ENCODE data around the gene ATR. TPM values are rescaled to one million over a fixed set of nuclear protein-coding genes. Genes with fewer than 3 reads are reported as not detected.
"Not testable (repeated sequence)": the region's sequence is repeated elsewhere in the genome, so short reads cannot be mapped to it uniquely, and the experiment has no call there.

ATR gene
- total and polyA plus RNA-seq, 7 donors = 3.0 to 26.1 (median 15.2) TPM

GRCh38 chr3:142560118-142560517 lies 18.4 kb downstream of the ATR start:
- H3K27me3 ChIP-seq = no peaks in the 10 kb centered on the region
- H3K36me3 ChIP-seq = peaks cover 0 to 86% (median 9%) of the 10 kb centered on the region in 4 donors
- no peak overlapping the region for H3K27ac ChIP-seq
- no peaks in the 10 kb centered on the region for H3K9me3 ChIP-seq
- no peaks in the 10 kb centered on the region for H3K4me1 ChIP-seq
- no peak overlapping the region for H3K4me3 ChIP-seq
- TF ChIP-seq CTCF (IDR thresholded peaks at IDR 0.05) (no peak), POLR2A (IDR thresholded peaks at IDR 0.05) (no peak)
- DNase-seq = no peak
- intact Hi-C loops (cut with DNase I) = no loop called here

GRCh38 chr3:142553741-142554140 lies 24.8 kb downstream of the ATR start:
- no peaks in the 10 kb centered on the region for H3K4me1 ChIP-seq
- DNase-seq = no peak
- intact Hi-C loops (cut with DNase I) = no loop called here
- H3K9me3 ChIP-seq = no peaks in the 10 kb centered on the region
- 95 to 97% methylated on average over 1 of the region's 1 CpG for WGBS, 2 donors
- TF ChIP-seq POLR2A (IDR thresholded peaks at IDR 0.05) (no peak), POLR2AphosphoS5 (IDR thresholded peaks at IDR 0.05) (no peak)
- no peak overlapping the region for H3K27ac ChIP-seq
- no peaks in the 10 kb centered on the region for H3K27me3 ChIP-seq
- peaks cover 0 to 96% (median 31%) of the 10 kb centered on the region in 4 donors for H3K36me3 ChIP-seq
- H3K4me3 ChIP-seq = no peak overlapping the region

- DNase-seq; H3K4me3 ChIP-seq; H3K4me1 ChIP-seq; intact Hi-C loops (cut with DNase I); H3K27ac ChIP-seq; H3K9me3 ChIP-seq; H3K27me3 ChIP-seq: not testable (repeated sequence)
- H3K36me3 ChIP-seq = peaks cover 0 to 96% (median 27%) of the 10 kb centered on the region in 4 donors
- 98 to 100% methylated on average over 1 of the region's 1 CpG for WGBS, 2 donors
These were observed 26.0 kb downstream of the ATR start for GRCh38 chr3:142552579-142552978.

GRCh38 chr3:142549986-142550385 lies 28.5 kb downstream of the ATR start:
- DNase-seq = no peak
- intact Hi-C loops (cut with DNase I) = no loop called here

GRCh38 chr3:142543307-142543706 lies 35.2 kb downstream of the ATR start:
- Histone ChIP-seq H3K4me3 (no peak overlapping the region), H3K9me3 (no peaks in the 10 kb centered on the region), H3K27me3 (no peaks in the 10 kb centered on the region), H3K27ac (no peak overlapping the region), H3K4me1 (no peaks in the 10 kb centered on the region), H3K36me3 (peaks cover 0 to 41% (median 0%) of the 10 kb centered on the region in 4 donors)
- WGBS, 2 donors = 90 to 96% methylated on average over 5 of the region's 5 CpGs
- no peak for TF ChIP-seq POLR2AphosphoS5 (IDR thresholded peaks at IDR 0.05)
- no peak for TF ChIP-seq EP300 (IDR thresholded peaks at IDR 0.05)
- no peak for TF ChIP-seq CTCF (IDR thresholded peaks at IDR 0.05)
- TF ChIP-seq POLR2A (IDR thresholded peaks at IDR 0.05) = no peak
- DNase-seq = no peak
- intact Hi-C loops (cut with DNase I) = no loop called here

More at GRCh38 chr3:142549986-142550385, 28.5 kb downstream of the ATR start:
- no peak overlapping the region for H3K4me3 ChIP-seq
- H3K27ac ChIP-seq = no peak overlapping the region
- no peaks in the 10 kb centered on the region for H3K9me3 ChIP-seq
- H3K36me3 ChIP-seq = peaks cover 0 to 96% (median 22%) of the 10 kb centered on the region in 4 donors
- no peaks in the 10 kb centered on the region for H3K27me3 ChIP-seq
- no peak for TF ChIP-seq POLR2A (IDR thresholded peaks at IDR 0.05)
- no peak for TF ChIP-seq EP300 (IDR thresholded peaks at IDR 0.05)
- no peak for TF ChIP-seq POLR2AphosphoS5 (IDR thresholded peaks at IDR 0.05)
- TF ChIP-seq CTCF (IDR thresholded peaks at IDR 0.05) = no peak
- WGBS, 2 donors = 95 to 97% methylated on average over 7 of the region's 7 CpGs
- no peaks in the 10 kb centered on the region for H3K4me1 ChIP-seq

- H3K4me1 ChIP-seq = no peaks in the 10 kb centered on the region
- peaks cover 0 to 38% (median 0%) of the 10 kb centered on the region in 4 donors for H3K36me3 ChIP-seq
- H3K4me3 ChIP-seq = no peak overlapping the region
- intact Hi-C loops (cut with DNase I) = no loop called here
- H3K9me3 ChIP-seq = no peaks in the 10 kb centered on the region
- WGBS, 2 donors = 94 to 96% methylated on average over 2 of the region's 2 CpGs
- H3K27ac ChIP-seq = no peak overlapping the region
- no peaks in the 10 kb centered on the region for H3K27me3 ChIP-seq
- DNase-seq = no peak
- TF ChIP-seq POLR2AphosphoS5 (IDR thresholded peaks at IDR 0.05) (no peak), EP300 (IDR thresholded peaks at IDR 0.05) (no peak), CTCF (IDR thresholded peaks at IDR 0.05) (no peak), POLR2A (IDR thresholded peaks at IDR 0.05) (no peak)
These were observed 36.5 kb downstream of the ATR start for GRCh38 chr3:142542054-142542453.
